Measurements from ENCODE around the gene RAB26. TPM values are rescaled to one million over a fixed set of nuclear protein-coding genes. Genes with fewer than 3 reads are reported as not detected.
"Not testable (repeated sequence)": the region's sequence is repeated elsewhere in the genome, so short reads cannot be mapped to it uniquely, and the experiment has no call there.

RAB26 gene
- total RNA-seq, 2 donors from 2014 or later = 0.80 TPM; not detected in 1

DNA sequence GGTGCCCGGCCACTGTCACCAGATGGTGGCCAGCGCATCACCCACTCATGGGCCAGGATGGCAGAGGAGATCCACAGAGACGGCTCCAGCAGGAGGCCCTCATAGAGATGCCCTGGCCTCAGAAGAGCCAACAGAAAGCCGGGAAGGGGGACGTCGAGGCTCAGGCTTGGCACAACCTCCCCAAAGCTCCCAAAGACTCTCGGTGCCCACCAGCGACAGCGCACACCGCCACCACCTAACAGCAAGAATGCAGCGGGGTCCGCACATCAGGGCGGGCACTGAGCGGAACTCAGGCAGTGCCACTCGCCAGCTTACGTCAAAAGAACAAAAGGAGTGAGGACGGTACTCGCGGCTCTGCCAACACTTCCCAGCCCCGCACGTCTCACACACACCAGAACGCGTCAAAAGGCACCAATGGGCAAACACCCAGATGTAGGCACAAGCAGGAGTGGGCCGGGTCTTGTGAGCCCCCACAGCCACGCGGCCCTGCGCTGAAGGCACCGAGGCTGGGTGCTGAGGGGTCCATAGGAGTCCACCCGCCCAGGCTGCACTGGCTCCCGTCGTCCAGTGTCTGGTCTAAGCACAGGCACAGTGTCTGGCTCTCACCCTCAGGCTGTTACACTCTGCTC, 21.4 kb upstream of the RAB26 start:
- not testable (repeated sequence) for H3K9me3 Mint-ChIP-seq; DNase-seq (ENCODE audit: low spot score in 2 of 2); H3K36me3 Mint-ChIP-seq
- peak; percentile 2 to 13 for ATAC-seq
- H3K27ac Mint-ChIP-seq = peak overlapping the region in 1 of 2 donors; percentile 35

DNA sequence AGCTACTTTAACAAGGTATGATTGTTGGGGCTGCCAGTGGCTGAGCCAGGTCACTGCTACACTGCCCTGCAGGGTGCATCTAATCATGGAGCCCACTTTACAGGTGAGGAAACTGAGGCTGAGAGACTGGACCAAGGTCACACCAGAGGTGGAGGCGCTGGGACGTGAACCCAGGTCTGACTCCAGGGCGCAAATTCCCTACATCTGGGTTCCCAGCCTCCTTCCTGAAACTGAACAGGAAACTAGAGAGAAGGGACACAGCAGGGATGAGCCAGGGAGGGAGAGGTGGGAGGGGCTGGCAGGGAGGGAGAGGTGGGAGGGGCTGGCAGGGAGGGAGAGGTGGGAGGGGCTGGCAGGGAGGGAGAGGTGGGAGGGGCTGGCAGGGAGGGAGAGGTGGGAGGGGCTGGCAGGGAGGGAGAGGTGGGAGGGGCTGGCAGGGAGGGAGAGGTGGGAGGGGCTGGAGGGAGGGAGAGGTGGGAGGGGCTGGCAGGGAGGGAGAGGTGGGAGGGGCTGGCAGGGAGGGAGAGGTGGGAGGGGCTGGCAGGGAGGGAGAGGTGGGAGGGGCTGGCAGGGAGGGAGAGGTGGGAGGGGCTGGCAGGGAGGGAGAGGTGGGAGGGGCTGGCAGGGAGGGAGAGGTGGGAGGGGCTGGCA, 20.7 kb upstream of the RAB26 start:
- H3K36me3 Mint-ChIP-seq; DNase-seq (ENCODE audit: low spot score in 2 of 2); H3K9me3 Mint-ChIP-seq: not testable (repeated sequence)
- ATAC-seq = peak; percentile 2 to 3
- peak overlapping the region in 1 of 2 donors; percentile 35 for H3K27ac Mint-ChIP-seq

GRCh38 chr16:2129251-2129650, 19.2 kb upstream of the RAB26 start:
- not testable (repeated sequence) for H3K9me3 Mint-ChIP-seq; DNase-seq (ENCODE audit: low spot score in 2 of 2); H3K36me3 Mint-ChIP-seq; H3K27ac Mint-ChIP-seq; ATAC-seq

GRCh38 chr16:2129890-2130447, 18.5 kb upstream of the RAB26 start:
- not testable (repeated sequence) for H3K36me3 Mint-ChIP-seq; H3K27ac Mint-ChIP-seq; DNase-seq (ENCODE audit: low spot score in 2 of 2); H3K9me3 Mint-ChIP-seq; ATAC-seq

DNA sequence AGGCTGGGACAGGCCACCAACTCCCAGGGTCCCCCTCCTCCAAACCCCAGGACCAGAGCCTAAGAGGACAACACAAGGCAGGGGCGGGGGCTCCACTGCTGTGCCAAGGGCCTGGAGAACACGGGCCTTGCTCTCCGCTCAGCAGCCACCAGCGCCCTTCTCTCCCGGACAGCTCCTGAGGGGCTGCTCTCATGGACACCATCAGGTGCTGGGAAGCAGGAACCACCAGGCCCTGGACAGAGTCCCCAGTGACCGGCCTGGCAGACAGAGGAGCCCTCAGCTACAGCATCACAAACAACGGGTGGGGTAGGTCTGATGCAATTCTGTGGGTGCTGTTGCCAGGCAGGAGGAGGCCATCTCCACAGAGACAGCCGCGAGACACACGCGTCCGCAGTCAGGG, 14.6 kb upstream of the RAB26 start:
- not testable (repeated sequence) for DNase-seq (ENCODE audit: low spot score in 2 of 2); H3K27ac Mint-ChIP-seq; H3K9me3 Mint-ChIP-seq; H3K36me3 Mint-ChIP-seq; ATAC-seq

- H3K9me3 Mint-ChIP-seq; H3K36me3 Mint-ChIP-seq; ATAC-seq; DNase-seq (ENCODE audit: low spot score in 2 of 2): not testable (repeated sequence)
- H3K27ac Mint-ChIP-seq = peak overlapping the region; percentile 39 to 85
Observed at GRCh38 chr16:2135071-2135470, 13.4 kb upstream of the RAB26 start.

DNA sequence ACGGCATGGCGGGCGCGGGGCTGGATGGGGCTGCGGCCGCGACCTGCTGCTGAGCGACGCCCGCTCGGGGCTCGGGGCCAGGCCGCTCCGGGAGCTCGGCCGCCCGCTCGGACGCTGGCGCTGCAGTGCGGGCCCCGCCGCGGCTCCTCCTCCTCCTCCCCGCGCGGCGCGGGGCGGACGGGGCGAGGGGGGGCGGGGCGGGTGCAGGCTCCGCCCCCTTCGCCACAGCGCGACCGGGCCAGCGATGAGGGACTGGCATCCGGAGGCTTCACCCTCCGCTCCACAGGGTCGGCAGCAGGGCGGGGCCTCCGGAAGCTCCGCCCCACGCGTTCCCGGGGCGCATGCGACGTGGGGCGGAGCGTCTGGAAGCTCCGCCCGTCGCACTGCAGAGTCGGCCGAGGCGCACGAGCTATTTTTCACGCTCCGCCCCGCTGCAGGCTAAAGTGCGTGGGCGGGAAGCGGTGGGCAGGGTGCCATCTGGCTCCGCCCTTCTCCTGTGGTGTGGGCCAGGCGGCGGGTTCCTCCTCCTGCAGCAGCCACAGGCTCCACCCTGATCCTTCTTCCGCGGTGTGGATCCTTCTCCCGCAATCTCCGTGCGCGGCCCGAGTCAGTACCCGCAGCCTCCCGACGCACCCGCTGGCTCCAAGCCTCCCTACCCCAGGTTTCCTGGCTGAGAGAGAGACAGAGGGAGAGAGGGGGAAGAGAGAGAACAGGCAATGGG, 12.5 kb upstream of the RAB26 start, which contains the start of gene PKD1:
TSS of gene PKD1 (minus strand) at position 129 of the 721 bp plus-strand sequence. CDS start 209 bp downstream, outside the sequence.
- ATAC-seq = peak; percentile 83 to 94

DNA sequence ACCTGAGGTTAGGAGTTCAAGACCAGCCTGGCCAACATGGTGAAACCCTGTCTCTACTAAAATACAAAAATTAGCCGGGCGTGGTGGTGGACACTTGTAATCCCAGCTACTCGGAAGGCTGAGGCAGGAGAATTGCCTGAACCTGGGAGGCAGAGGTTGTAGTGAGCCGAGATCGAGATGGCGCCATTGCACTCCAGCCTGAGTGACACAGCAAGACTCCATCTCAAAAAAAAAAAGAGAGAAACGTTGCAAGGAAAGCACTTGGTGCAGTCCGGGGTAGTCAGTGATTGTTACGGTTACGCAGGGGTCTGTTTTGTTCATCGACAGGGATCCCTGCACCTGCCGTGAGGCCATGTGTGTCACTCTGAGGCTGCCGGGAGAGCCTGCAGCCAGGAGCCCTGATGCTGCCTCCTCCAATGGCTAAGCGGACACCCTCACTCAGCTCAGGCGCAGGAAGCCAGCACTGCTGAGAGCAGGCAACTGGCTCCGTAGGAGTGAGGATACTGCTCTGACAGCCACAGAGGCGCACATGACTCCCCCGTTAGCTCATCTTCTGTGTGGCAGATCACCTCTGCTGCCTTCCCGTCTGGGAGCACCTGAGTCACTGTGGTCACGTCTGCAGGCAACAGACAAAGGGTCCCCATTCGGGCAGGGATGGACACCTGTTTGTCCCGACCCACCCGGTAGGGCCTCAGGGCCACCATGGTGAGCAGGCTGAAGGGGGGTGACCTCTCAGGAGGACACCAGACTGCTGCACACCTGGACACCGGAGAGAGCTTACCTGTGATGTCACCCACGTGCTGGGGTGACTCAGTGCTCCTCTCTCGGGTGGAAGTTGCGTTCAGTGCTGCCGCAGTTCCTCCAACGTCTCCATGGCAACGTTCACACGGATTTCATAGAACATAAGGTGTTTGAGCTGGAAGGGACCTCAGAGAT, 5.2 kb upstream of the RAB26 start:
- DNase-seq (ENCODE audit: low spot score in 2 of 2) = no peak

More for the DNA sequence above, 12.5 kb upstream of the RAB26 start, which contains the start of gene PKD1:
- H3K9me3 Mint-ChIP-seq, H3K36me3 Mint-ChIP-seq: not testable (repeated sequence)
- H3K27ac Mint-ChIP-seq = peak within 1 kb of the TSS; percentile 82 to 98
- peak; percentile 100 for DNase-seq (ENCODE audit: low spot score in 2 of 2)

GRCh38 chr16:2143878-2144485, 4.4 kb upstream of the RAB26 start:
- no peak for ATAC-seq
- Mint-ChIP-seq H3K27ac (no peak overlapping the region), H3K9me3 (no peaks in the 10 kb centered on the region), H3K36me3 (no peaks in the 10 kb centered on the region)
- DNase-seq (ENCODE audit: low spot score in 2 of 2) = no peak

More for the DNA sequence above, 5.2 kb upstream of the RAB26 start:
- peak in 1 of 2 donors; percentile 17 for ATAC-seq
- H3K36me3 Mint-ChIP-seq = no peaks in the 10 kb centered on the region
- H3K9me3 Mint-ChIP-seq = no peaks in the 10 kb centered on the region
- no peak overlapping the region for H3K27ac Mint-ChIP-seq

DNA sequence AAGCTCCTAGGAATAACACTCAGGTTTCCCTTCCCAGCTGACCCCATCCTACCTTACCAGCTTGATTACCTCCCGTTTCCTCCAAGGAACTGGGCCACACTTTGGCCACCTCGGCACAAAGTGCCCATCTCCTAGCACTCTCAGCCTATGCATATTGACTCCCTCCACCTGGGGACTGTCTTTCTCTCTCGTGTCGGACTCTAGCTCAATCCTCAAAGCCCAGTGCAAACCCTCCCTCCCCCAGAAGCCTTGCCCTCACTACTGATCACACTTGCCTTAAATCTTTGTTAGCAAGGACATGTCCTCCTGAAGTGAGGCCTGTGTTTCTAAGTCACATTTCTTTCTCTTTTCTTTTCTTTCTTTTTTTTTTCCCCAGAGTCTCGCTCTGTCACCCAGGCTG, 2.6 kb upstream of the RAB26 start:
- no peaks in the 10 kb centered on the region for H3K36me3 Mint-ChIP-seq
- DNase-seq (ENCODE audit: low spot score in 2 of 2) (no peak), ATAC-seq (no peak)
- H3K9me3 Mint-ChIP-seq = no peaks in the 10 kb centered on the region
- no peak overlapping the region for H3K27ac Mint-ChIP-seq

DNA sequence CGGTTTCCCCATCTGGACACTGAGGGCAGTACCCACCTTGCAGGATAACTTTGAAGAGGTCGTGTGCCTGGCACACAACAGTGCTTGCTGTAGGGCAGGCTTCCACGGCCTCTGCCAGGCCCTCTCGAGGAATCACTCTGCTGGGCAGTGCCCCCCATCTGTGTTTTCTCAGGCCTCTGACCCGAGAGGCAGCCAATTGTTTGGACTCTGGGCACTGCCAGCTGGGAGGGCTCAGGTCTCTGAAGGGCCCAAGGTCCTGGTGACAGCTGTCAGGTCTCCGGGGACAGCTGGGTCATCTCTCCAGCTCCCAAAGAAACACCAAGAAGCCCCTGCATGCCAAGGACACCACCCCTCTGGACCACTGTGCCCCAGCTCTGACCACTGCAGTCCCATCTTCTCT, 1.0 kb upstream of the RAB26 start:
- no peak for DNase-seq (ENCODE audit: low spot score in 2 of 2)
- Mint-ChIP-seq H3K36me3 (peaks cover 0 to 7% of the 10 kb centered on the region in 2 donors), H3K9me3 (no peaks in the 10 kb centered on the region), H3K27ac (no peak overlapping the region)
- ATAC-seq = no peak

DNA sequence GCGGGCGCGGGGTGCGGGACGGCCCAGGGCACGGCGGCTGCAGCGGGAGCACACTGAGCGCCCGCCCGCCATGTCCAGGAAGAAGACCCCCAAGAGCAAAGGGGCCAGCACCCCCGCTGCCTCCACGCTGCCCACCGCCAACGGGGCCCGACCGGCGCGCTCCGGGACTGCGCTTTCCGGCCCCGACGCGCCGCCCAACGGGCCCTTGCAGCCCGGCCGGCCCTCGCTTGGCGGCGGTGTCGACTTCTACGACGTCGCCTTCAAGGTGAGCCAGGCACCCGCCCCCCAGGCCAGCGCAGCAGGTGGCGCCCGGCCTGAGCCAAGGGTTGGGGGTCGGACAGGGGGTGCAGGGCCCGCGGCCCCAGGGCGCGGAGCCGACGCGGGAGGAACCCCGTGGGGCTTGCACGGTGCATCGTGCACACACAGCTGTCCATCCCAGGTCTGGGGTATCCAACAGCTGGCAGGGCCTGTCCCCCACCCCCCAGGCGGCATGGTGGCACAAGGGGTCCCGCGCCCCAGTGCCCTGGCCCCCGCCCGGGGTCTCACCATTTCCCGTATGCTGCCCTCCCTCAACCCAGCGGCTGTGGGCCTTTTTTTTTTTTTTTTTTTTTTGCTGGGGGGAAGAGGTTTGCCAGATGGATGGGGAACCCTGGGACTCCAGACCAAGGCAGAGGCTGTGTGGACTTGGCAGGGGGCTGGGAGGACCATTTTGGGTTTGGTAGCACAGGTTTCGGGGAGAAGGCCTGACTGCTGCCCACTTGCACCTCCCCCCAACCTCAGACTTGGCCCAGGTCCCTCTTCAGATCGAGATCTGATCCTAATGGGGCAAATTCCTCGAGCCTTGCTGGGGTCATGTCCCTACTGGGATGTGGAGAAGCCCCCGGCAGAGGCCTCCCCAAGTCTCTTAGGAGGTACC, 547 bp downstream of the RAB26 start:
- H3K27ac Mint-ChIP-seq = no peak overlapping the region
- H3K9me3 Mint-ChIP-seq = no peaks in the 10 kb centered on the region
- peak in 1 of 2 donors; percentile 16 for ATAC-seq
- DNase-seq (ENCODE audit: low spot score in 2 of 2) = peak in 1 of 2 donors; percentile 41
- peaks cover 8 to 17% of the 10 kb centered on the region in 2 donors for H3K36me3 Mint-ChIP-seq

- no peaks in the 10 kb centered on the region for H3K9me3 Mint-ChIP-seq
- no peak overlapping the region for H3K27ac Mint-ChIP-seq
- DNase-seq (ENCODE audit: low spot score in 2 of 2) (no peak), ATAC-seq (no peak)
- H3K36me3 Mint-ChIP-seq = peaks cover 17 to 25% of the 10 kb centered on the region in 2 donors
Observed at GRCh38 chr16:2149630-2150417, 1.4 kb downstream of the RAB26 start.

All from activated naive CD4-positive, alpha-beta T cell treated with anti-CD3 and anti-CD28 coated beads, Interleukin-2, amount 50 U/mL, for 72 hours (primary cell).